ENCODE measurements around the gene CARD11.
A peak's percentile ranks its signal among the peaks of the same experiment; 100 is the strongest.

- TF ChIP-seq, protein P1, sequence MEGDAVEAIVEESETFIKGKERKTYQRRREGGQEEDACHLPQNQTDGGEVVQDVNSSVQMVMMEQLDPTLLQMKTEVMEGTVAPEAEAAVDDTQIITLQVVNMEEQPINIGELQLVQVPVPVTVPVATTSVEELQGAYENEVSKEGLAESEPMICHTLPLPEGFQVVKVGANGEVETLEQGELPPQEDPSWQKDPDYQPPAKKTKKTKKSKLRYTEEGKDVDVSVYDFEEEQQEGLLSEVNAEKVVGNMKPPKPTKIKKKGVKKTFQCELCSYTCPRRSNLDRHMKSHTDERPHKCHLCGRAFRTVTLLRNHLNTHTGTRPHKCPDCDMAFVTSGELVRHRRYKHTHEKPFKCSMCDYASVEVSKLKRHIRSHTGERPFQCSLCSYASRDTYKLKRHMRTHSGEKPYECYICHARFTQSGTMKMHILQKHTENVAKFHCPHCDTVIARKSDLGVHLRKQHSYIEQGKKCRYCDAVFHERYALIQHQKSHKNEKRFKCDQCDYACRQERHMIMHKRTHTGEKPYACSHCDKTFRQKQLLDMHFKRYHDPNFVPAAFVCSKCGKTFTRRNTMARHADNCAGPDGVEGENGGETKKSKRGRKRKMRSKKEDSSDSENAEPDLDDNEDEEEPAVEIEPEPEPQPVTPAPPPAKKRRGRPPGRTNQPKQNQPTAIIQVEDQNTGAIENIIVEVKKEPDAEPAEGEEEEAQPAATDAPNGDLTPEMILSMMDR (conservative IDR thresholded peaks at IDR 0.05 in 1 of 2, IDR thresholded peaks at IDR 0.05 in 1 of 2; ENCODE audit: extremely low read depth in 1 of 2, insufficient read depth in 1 of 2, low read depth in 1 of 2, low read length in 2 of 2): peak in 1 of 2 donors; percentile 40
- TF ChIP-seq EZH2 (IDR thresholded peaks at IDR 0.05; ENCODE audit: borderline replicate concordance, low read length): no peak
Observed at GRCh38 chr7:2934211-2934731, 109.4 kb downstream of the CARD11 start.
